ENCODE data around the gene SRSF8. TPM values are rescaled to one million over a fixed set of nuclear protein-coding genes. Genes with fewer than 3 reads are reported as not detected.

The SRSF8 gene
- total RNA-seq, 1 experiment from 2014 or later = 25.1 TPM

GRCh38 chr11:95076416-95076815 is 9.7 kb downstream of the SRSF8 start:
- H4K91ac ChIP-seq (ENCODE audit: insufficient read length, low read depth, low read length) = no peak overlapping the region
- H4K5ac ChIP-seq (ENCODE audit: insufficient read length, low read depth, low read length) = no peak overlapping the region
- H3T11ph ChIP-seq (ENCODE audit: low read length) = no peak overlapping the region
- peaks cover 0 to 5% of the 10 kb centered on the region in 2 experiments; a peak in 2 of 4 replicates for H3K4me1 Mint-ChIP-seq
- H3K27me3 ChIP-seq (ENCODE audit: insufficient read depth, low read length) = no peaks in the 10 kb centered on the region
- no peak overlapping the region for H3K18ac ChIP-seq (ENCODE audit: insufficient read length, low read depth, low read length)
- H3K23me2 ChIP-seq (ENCODE audit: insufficient read length, low read depth, low read length, poor library complexity, severe bottlenecking) = no peaks in the 10 kb centered on the region
- no peak overlapping the region for H2AFZ ChIP-seq (ENCODE audit: low read length)
- H3K9me3 ChIP-seq (ENCODE audit: control insufficient read depth, low read depth, low read length) = no peaks in the 10 kb centered on the region
- no peak overlapping the region for H2BK5ac ChIP-seq (ENCODE audit: insufficient read length, low read length)
- H4K20me1 ChIP-seq (ENCODE audit: control insufficient read depth, insufficient read depth, insufficient read length) = no peaks in the 10 kb centered on the region
- no peaks in the 10 kb centered on the region for H3K79me2 ChIP-seq (ENCODE audit: insufficient read depth, low read length)
- H2AK5ac ChIP-seq (ENCODE audit: insufficient read length, low read length) = no peak overlapping the region
- no peak overlapping the region for H3K9ac ChIP-seq (ENCODE audit: extremely low read depth, insufficient read length, low read length)
- H3K27ac ChIP-seq (ENCODE audit: insufficient read length, low read depth, low read length) = no peak overlapping the region
- H3K36me3 Mint-ChIP-seq (ENCODE audit: insufficient read depth in 1 of 3, low read depth in 3 of 3) = no peaks in the 10 kb centered on the region
- no peak overlapping the region for H2BK12ac ChIP-seq (ENCODE audit: insufficient read length, low read depth, low read length)
- no peaks in the 10 kb centered on the region for H3K9me3 Mint-ChIP-seq
- no peak overlapping the region for H3K23ac ChIP-seq (ENCODE audit: insufficient read length, low read depth, low read length)
- H3K27me3 Mint-ChIP-seq (ENCODE audit: low read depth) = peaks cover 4% of the 10 kb centered on the region; the same call in 1 of the 2 replicates
- no peak overlapping the region for H2BK15ac ChIP-seq (ENCODE audit: low read depth, low read length)
- no peak overlapping the region for H3K4me2 ChIP-seq (ENCODE audit: insufficient read depth, insufficient read length, low read length)
- H4K8ac ChIP-seq (replicated peaks; ENCODE audit: insufficient read length, low read depth, low read length) = no peak overlapping the region
- WGBS (ENCODE audit: extremely low coverage, insufficient read length, low lambda C conversion rate) = no CpG with 5 or more reads among the region's 1 CpG
- no peak overlapping the region for H2BK120ac ChIP-seq (ENCODE audit: low read depth, low read length, poor library complexity, severe bottlenecking)
- DNase-seq = no peak
- H3K4me3 Mint-ChIP-seq = no peak overlapping the region
- H3K14ac ChIP-seq (ENCODE audit: insufficient read depth, low read length) = no peak overlapping the region
- H3K4ac ChIP-seq (ENCODE audit: low read depth, low read length) = no peak overlapping the region
- TF ChIP-seq CTCF (conservative IDR thresholded peaks at IDR 0.05) = no peak
- no peaks in the 10 kb centered on the region for H3K4me1 ChIP-seq (ENCODE audit: insufficient read depth, low read length)
- H2BK20ac ChIP-seq (ENCODE audit: low read depth, low read length, poor library complexity, severe bottlenecking) = no peak overlapping the region
- H3K27ac Mint-ChIP-seq = no peak overlapping the region
- H3K79me1 ChIP-seq (ENCODE audit: insufficient read depth, low read depth, low read length, poor library complexity, severe bottlenecking) = no peaks in the 10 kb centered on the region
- no peak overlapping the region for H3K56ac ChIP-seq (ENCODE audit: insufficient read length, low read depth, low read length)
